HG02759 (cell line): Measurements from ENCODE around the gene RXRB.

Experiments
- ATAC-seq: cut with Tn5 transposase; IDR thresholded peaks from one replicate; pipeline ENCODE4 v1.9.1; 2021; ENCODE audit warnings: mild to moderate bottlenecking, moderate library complexity; ENCODE audit not compliant: unreplicated experiment

Gene RXRB

GRCh38 chr6:33177552-33178446 lies 22.7 kb downstream of the RXRB start:
- ATAC-seq: no peak

GRCh38 chr6:33176906-33177305 lies 23.6 kb downstream of the RXRB start:
- no peak for ATAC-seq

GRCh38 chr6:33175436-33176069 lies 24.9 kb downstream of the RXRB start:
- ATAC-seq: no peak

GRCh38 chr6:33174784-33175183 lies 25.7 kb downstream of the RXRB start:
- ATAC-seq: no peak

GRCh38 chr6:33173535-33174180 lies 26.8 kb downstream of the RXRB start:
- ATAC-seq: no peak

- no peak for ATAC-seq
Observed at GRCh38 chr6:33172688-33173534, 27.6 kb downstream of the RXRB start.

- no peak for ATAC-seq
Observed at GRCh38 chr6:33171880-33172687, 28.4 kb downstream of the RXRB start.

- ATAC-seq: no peak
Observed at GRCh38 chr6:33171016-33171879, 29.2 kb downstream of the RXRB start.

GRCh38 chr6:33170176-33171015 lies 30.1 kb downstream of the RXRB start:
- ATAC-seq: no peak

- ATAC-seq: no peak
Observed at GRCh38 chr6:33169291-33170175, 30.9 kb downstream of the RXRB start.

- ATAC-seq: no peak
Observed at GRCh38 chr6:33168639-33169038, 31.8 kb downstream of the RXRB start.

GRCh38 chr6:33168284-33168601 lies 32.2 kb downstream of the RXRB start:
- ATAC-seq: no peak

- no peak for ATAC-seq
Observed at GRCh38 chr6:33167374-33168283, 32.8 kb downstream of the RXRB start.

GRCh38 chr6:33166811-33167210 lies 33.7 kb downstream of the RXRB start:
- ATAC-seq: no peak

GRCh38 chr6:33166363-33166762 lies 34.1 kb downstream of the RXRB start:
- ATAC-seq: no peak

GRCh38 chr6:33165581-33166258 lies 34.7 kb downstream of the RXRB start:
- ATAC-seq: no peak
